ENCODE measurements around the gene WNK2. TPM values are rescaled to one million over a fixed set of nuclear protein-coding genes. Genes with fewer than 3 reads are reported as not detected.
"Not testable (repeated sequence)": the region's sequence is repeated elsewhere in the genome, so short reads cannot be mapped to it uniquely, and the experiment has no call there.

WNK2 gene
- total RNA-seq (2014; rRNA removed; shearing (Covaris generic); ENCODE audit: low replicate concordance), result 0.14 TPM in 1 of 2 replicates, not detected in the other

GRCh38 chr9:93183663-93184431 lies at the start of gene WNK2:
WNK2 (plus strand) TSS chr9:93184139; CDS start chr9:93184930, 791 bp downstream.
- in situ Hi-C loops (cut with HindIII; ENCODE audit: low pct_unique_long_range_greater_than_20kb, low sequenced_read_pairs), result no loop called here
- no peak for DNase-seq (ENCODE audit: low read depth)

DNA sequence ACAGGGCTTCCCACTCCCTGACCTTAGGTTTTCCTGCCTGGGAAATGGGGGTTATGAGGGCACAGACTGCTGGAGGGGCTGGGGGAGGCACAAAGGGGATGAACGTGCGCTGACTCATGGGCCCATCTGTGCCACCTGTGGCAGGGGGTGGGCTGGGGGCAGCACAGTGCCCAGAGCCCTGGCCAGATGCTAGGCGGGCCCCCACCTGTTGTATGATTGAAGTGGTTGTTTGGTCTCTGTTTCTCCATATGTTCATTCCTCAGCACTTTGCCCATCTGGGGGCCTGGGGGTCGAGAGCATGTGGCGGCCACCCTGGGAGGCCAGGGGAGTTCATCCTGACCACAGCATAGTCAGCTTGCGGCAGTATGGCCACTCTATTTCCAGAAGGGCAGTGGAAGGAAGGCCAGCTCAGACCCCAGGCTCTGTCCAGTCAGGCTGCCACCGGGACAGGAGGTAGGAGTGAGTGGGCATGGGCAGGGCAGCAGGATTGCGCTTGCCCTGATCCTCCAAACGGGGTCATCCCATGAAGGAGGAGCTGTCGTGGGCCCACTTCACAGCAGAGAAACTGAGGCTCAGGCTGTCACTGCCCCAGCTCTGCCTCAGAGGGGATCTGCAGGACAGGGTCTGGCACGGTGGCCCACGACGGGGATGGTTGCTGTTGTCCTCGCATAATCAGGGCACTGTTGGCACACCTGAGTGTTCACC lies 49.0 kb upstream of the WNK2 start:
- no peak for DNase-seq (ENCODE audit: low read depth)
- in situ Hi-C loops (cut with HindIII; ENCODE audit: low pct_unique_long_range_greater_than_20kb, low sequenced_read_pairs), result no loop called here

DNA sequence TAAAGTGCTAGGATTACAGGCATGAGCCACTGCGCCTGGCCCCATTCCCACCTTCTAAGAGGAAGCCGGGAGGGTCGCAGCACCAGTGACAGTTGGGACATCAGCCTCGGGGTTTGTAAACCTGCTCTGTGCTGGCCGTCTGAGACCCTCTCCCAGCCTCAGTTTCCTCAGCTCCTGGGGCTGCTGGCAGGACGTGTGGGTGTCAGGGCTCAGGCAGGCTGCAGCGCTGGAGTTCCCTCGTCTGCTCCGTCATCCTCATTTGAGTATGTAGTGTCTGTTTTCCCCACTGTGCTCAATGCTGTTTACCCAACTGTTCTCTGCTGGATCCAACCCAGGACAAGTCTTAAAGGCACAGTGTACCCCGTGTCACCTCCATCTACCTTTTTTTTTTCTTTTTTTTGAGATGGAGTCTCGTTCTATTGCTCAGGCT lies 47.9 kb upstream of the WNK2 start:
- DNase-seq (ENCODE audit: low read depth), result no peak
- in situ Hi-C loops (cut with HindIII; ENCODE audit: low pct_unique_long_range_greater_than_20kb, low sequenced_read_pairs), result no loop called here

DNA sequence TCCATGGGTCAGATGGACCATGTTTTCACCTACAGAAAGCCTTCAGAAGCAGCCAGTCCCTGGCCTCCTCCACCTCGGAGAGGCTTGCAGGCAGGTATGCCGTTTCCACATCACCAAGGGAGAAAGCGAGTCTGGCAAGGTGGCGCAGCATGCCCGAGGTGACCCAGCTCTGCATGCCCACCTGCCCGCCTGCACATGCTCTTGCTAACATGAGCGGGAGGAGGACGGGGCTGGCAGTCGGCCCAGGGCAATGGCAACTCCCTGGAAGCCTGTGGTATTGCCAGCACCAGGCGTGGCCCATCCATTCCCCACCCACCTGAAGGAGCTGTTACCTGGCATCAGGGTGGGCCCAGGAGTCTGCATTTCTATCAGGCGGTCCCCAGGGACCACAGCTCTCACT lies 46.6 kb upstream of the WNK2 start:
- in situ Hi-C loops (cut with HindIII; ENCODE audit: low pct_unique_long_range_greater_than_20kb, low sequenced_read_pairs), result no loop called here
- DNase-seq (ENCODE audit: low read depth), result no peak

GRCh38 chr9:93138171-93138764 lies 45.7 kb upstream of the WNK2 start:
- in situ Hi-C loops (cut with HindIII; ENCODE audit: low pct_unique_long_range_greater_than_20kb, low sequenced_read_pairs), result no loop called here
- DNase-seq (ENCODE audit: low read depth), result no peak

GRCh38 chr9:93139365-93140182 lies 44.4 kb upstream of the WNK2 start:
- in situ Hi-C loops (cut with HindIII; ENCODE audit: low pct_unique_long_range_greater_than_20kb, low sequenced_read_pairs), result no loop called here
- DNase-seq (ENCODE audit: low read depth), result no peak

DNA sequence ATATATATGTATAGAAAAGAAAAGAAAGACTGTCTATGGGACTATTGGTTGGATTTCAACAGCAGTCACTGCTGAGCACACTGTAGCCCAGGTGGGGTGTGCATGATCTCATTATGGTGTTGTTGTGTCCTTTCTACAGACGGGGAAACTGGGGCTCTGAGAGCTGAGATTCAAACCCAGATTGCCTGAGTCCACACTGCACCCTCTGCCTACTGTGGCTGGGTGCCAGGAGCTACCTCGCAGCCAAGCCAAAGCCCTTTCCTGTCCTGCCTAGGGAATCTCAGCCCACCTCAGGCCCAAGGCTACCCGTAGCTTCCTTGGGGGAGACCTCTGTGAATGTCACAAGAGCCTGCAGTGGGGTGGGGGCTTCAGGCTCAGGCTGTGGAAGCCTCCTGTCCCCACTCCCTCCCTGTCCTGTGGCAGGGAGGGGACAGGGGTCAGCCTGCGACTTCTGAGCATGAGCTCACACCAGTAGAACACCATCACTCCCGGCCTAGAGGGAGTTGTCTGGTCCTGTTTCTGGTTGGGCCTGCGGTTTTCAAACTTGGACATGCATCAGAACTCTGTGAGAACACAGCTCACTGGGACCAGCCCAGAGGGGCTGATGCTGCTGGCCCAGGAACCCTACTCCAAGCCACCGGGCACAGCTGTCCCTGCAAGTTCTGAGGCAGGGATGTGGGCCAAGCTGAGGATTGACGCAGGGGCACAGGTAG lies 42.0 kb upstream of the WNK2 start:
- in situ Hi-C loops (cut with HindIII; ENCODE audit: low pct_unique_long_range_greater_than_20kb, low sequenced_read_pairs), result no loop called here
- DNase-seq (ENCODE audit: low read depth), result no peak

- in situ Hi-C loops (cut with HindIII; ENCODE audit: low pct_unique_long_range_greater_than_20kb, low sequenced_read_pairs), result no loop called here
- no peak for DNase-seq (ENCODE audit: low read depth)
Observed at GRCh38 chr9:93143830-93144530, 40.0 kb upstream of the WNK2 start.

DNA sequence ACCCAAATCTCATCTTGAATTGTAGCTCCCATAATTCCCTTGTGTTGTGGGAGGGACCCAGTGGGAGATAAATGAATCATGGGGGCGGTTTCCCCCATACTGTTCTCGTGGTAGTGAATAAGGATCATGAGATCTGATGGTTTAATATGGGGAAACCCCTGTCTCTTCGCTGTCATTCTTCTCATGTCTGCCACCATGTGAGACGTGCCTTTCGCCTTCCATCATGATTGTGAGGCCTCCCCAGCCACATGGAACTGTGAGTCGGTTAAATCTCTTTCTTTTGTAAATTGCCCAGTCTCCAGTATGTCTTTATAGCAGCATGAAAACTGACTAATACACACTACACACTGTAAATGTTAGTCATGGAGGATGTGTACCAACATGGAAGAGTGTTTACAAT lies 37.2 kb upstream of the WNK2 start:
- in situ Hi-C loops (cut with HindIII; ENCODE audit: low pct_unique_long_range_greater_than_20kb, low sequenced_read_pairs), result not testable (repeated sequence)
- peak; percentile 29 for DNase-seq (ENCODE audit: low read depth)

GRCh38 chr9:93147632-93148031 lies 36.3 kb upstream of the WNK2 start:
- in situ Hi-C loops (cut with HindIII; ENCODE audit: low pct_unique_long_range_greater_than_20kb, low sequenced_read_pairs), result no loop called here
- no peak for DNase-seq (ENCODE audit: low read depth)

DNA sequence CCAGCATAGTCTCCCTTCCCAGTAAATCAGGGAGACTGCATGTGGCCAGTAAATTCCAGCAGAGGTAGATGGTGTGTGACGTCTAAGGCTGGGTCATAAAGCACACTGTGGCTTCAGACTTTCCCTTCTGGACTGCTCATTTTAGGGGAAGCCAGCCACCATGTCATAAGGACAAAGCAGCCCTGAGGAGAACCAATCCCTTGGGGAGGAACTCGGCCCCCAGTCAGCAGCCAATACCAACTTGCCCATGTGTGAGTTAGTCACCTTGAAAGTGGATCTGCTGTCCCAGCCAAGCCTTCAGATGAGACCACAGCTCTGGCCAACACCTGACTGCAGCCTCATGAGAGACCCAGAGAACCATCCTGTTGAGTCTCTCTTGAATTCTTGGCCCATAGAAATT lies 35.2 kb upstream of the WNK2 start:
- DNase-seq (ENCODE audit: low read depth), result no peak
- in situ Hi-C loops (cut with HindIII; ENCODE audit: low pct_unique_long_range_greater_than_20kb, low sequenced_read_pairs), result no loop called here

- in situ Hi-C loops (cut with HindIII; ENCODE audit: low pct_unique_long_range_greater_than_20kb, low sequenced_read_pairs), result no loop called here
- no peak for DNase-seq (ENCODE audit: low read depth)
Observed at GRCh38 chr9:93149361-93149760, 34.6 kb upstream of the WNK2 start.

GRCh38 chr9:93151097-93151784 lies 32.7 kb upstream of the WNK2 start:
- no peak for DNase-seq (ENCODE audit: low read depth)
- in situ Hi-C loops (cut with HindIII; ENCODE audit: low pct_unique_long_range_greater_than_20kb, low sequenced_read_pairs), result no loop called here

GRCh38 chr9:93154293-93154903 lies 29.5 kb upstream of the WNK2 start:
- peak; percentile 45 for DNase-seq (ENCODE audit: low read depth)
- in situ Hi-C loops (cut with HindIII; ENCODE audit: low pct_unique_long_range_greater_than_20kb, low sequenced_read_pairs), result no loop called here

GRCh38 chr9:93155716-93156474 lies 28.0 kb upstream of the WNK2 start:
- DNase-seq (ENCODE audit: low read depth), result no peak
- in situ Hi-C loops (cut with HindIII; ENCODE audit: low pct_unique_long_range_greater_than_20kb, low sequenced_read_pairs), result no loop called here

DNA sequence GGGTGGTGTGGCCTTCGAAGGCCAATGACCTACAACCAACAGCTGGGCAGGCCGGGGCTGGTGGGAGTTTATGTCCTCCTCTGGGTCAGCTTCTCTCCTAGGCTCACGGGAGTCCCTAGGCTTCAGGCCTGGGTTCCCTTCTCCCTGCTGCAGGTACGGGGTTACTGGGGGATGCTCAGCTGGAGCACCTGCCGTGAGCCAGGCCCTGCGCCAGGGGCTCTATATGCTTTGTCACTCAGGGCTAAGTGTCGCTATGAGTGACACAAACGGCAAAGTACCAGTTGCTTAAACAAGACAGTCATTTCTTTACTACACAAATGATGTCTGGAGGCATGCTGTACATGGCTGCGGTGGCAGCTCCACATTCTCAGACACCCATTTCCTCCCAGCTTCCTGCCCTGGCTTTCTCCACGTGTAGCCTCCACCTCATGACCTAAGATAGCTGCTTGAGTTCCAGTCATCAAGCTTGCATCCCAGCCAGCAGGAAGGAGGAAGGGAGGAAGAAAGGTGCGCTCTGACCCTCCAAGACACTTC lies 27.4 kb upstream of the WNK2 start:
- no peak for DNase-seq (ENCODE audit: low read depth)
- in situ Hi-C loops (cut with HindIII; ENCODE audit: low pct_unique_long_range_greater_than_20kb, low sequenced_read_pairs), result no loop called here
